Left lung (tissue), 10 donors: Measurements from ENCODE around the gene GATA5. TPM values are rescaled to one million over a fixed set of nuclear protein-coding genes. Genes with fewer than 3 reads are reported as not detected.
A peak's percentile ranks its signal among the peaks of the same experiment; 100 is the strongest.

Source experiments
- ATAC-seq: fragments of 200-7000 bp; cut with Tn5 transposase; one replicate; pipeline ENCODE4 v1.9.1; 2020; ENCODE audit warnings: moderate library complexity
- DNase-seq, 4 donors: peaks; one replicate each; pipeline ENCODE4 v3.0.0-alpha.2; 2013 to 2020
- H3K27ac ChIP-seq, 2 donors: fragments of 200-600 bp; sonication (generic) in 1 of 2; one replicate each; pipeline versions ENCODE4 v1.5.0 to v1.8.0; 2020 to 2021
- H3K27me3 ChIP-seq, 2 donors: fragments of 200-600 bp; sonication (generic) in 1 of 2; one replicate each; pipeline versions ENCODE4 v1.5.0 to v1.8.0; 2020 to 2021
- H3K36me3 ChIP-seq, 2 donors: fragments of 200-600 bp; sonication (generic) in 1 of 2; one replicate each; pipeline versions ENCODE4 v1.5.0 to v1.8.0; 2020 to 2021
- H3K4me1 ChIP-seq, 2 donors: fragments of 200-600 bp; one replicate each; pipeline ENCODE4 v1.8.0; 2021
- H3K4me3 ChIP-seq, 2 donors: fragments of 200-600 bp; sonication (generic) in 1 of 2; one replicate each; pipeline versions ENCODE4 v1.5.0 to v1.8.0; 2020 to 2021; ENCODE audit warnings: mild to moderate bottlenecking in 1 of 2
- H3K9me3 ChIP-seq, 2 donors: fragments of 200-600 bp; sonication (generic) in 1 of 2; one replicate each; pipeline versions ENCODE4 v1.5.0 to v1.8.0; 2020 to 2021
- CTCF ChIP-seq, 2 donors: fragments of 200-600 bp; sonication (generic) in 1 of 2; IDR thresholded peaks; one replicate each; pipeline versions ENCODE4 v1.5.0 to v1.8.0; 2021; ENCODE audit warnings: antibody characterized with exemption in 2 of 2
- intact Hi-C, 2 donors: fragments of 100-400 bp; cut with DNase I; formaldehyde crosslinking; loops; one replicate each; pipeline versions ENCODE4 v1.11.2 to v1.14.2; 2022
- polyA plus RNA-seq, 6 donors: library from polyadenylated mRNA; unstranded; fragments of 120-200 nt; gene quantifications; one replicate each; pipeline ENCODE4 v1.2.1, GENCODE V29; 2013; ENCODE audit not compliant: insufficient read length in 6 of 6
- total RNA-seq, 2 donors: library from RNA; stranded (reverse); fragmentation: NEBNext Ultra II Directional; extraction: Animal tissue kit (Norgen Biotek cat#: 25700); gene quantifications; one replicate each; pipeline ENCODE4 v1.2.1, GENCODE V29; 2021
- donor health status: DM: no; HTN: yes; CAD: no.
- donor health status: DM: no; HTN: no; CAD: no.

GATA5 gene
- total and polyA plus RNA-seq, 8 donors: 0.84 to 45.8 (median 30.9) TPM

- no peak for TF ChIP-seq CTCF (IDR thresholded peaks at IDR 0.05)
- intact Hi-C loops: no loop called here
- no peak for ATAC-seq
These were observed 41.9 kb downstream of the GATA5 start for GRCh38 chr20:62433658-62434497.

GRCh38 chr20:62430866-62431447 is 44.8 kb downstream of the GATA5 start:
- DNase-seq: no peak
- no peak for TF ChIP-seq CTCF (IDR thresholded peaks at IDR 0.05)
- Histone ChIP-seq H3K9me3 (no peaks in the 10 kb centered on the region), H3K27me3 (peaks cover 0 to 55% of the 10 kb centered on the region in 2 donors), H3K27ac (no peak overlapping the region), H3K4me3 (no peak overlapping the region), H3K36me3 (no peaks in the 10 kb centered on the region), H3K4me1 (peaks cover 6 to 8% of the 10 kb centered on the region in 2 donors)
- no peak for ATAC-seq
- intact Hi-C loops: no loop called here

More at GRCh38 chr20:62433658-62434497, 41.9 kb downstream of the GATA5 start:
- no peak overlapping the region for H3K4me3 ChIP-seq
- no peaks in the 10 kb centered on the region for H3K9me3 ChIP-seq
- no peaks in the 10 kb centered on the region for H3K36me3 ChIP-seq
- peak in 2 of 4 donors; percentile 72 to 86 for DNase-seq
- peaks cover 0 to 61% of the 10 kb centered on the region in 2 donors for H3K27me3 ChIP-seq
- no peaks in the 10 kb centered on the region for H3K4me1 ChIP-seq
- H3K27ac ChIP-seq: no peak overlapping the region

- Histone ChIP-seq H3K36me3 (no peaks in the 10 kb centered on the region), H3K27me3 (peaks cover 0 to 51% of the 10 kb centered on the region in 2 donors), H3K4me3 (no peak overlapping the region), H3K27ac (no peak overlapping the region), H3K4me1 (peaks cover 6 to 8% of the 10 kb centered on the region in 2 donors), H3K9me3 (no peaks in the 10 kb centered on the region)
- DNase-seq (no peak), ATAC-seq (no peak)
- TF ChIP-seq CTCF (IDR thresholded peaks at IDR 0.05): no peak
- intact Hi-C loops: no loop called here
These were observed 45.4 kb downstream of the GATA5 start for GRCh38 chr20:62430311-62430853.

- no peak overlapping the region for H3K27ac ChIP-seq
- H3K27me3 ChIP-seq: peaks cover 0 to 48% of the 10 kb centered on the region in 2 donors
- DNase-seq (no peak), ATAC-seq (no peak)
- no peaks in the 10 kb centered on the region for H3K36me3 ChIP-seq
- H3K4me1 ChIP-seq: peaks cover 6 to 8% of the 10 kb centered on the region in 2 donors
- TF ChIP-seq CTCF (IDR thresholded peaks at IDR 0.05): no peak
- intact Hi-C loops: no loop called here
- H3K4me3 ChIP-seq: no peak overlapping the region
- no peaks in the 10 kb centered on the region for H3K9me3 ChIP-seq
These were observed 46.1 kb downstream of the GATA5 start for GRCh38 chr20:62429455-62430310.
